NCI-H2227 treated with DMSO at 0.1 percent for 48 hours (cell line): ENCODE measurements around the gene LTB4R.

Source experiments
- DNase-seq: peaks from one replicate; lab custom pipeline; 2025; lab: John Stamatoyannopoulos, UW

The LTB4R gene

GRCh38 chr14:24278424-24278823, 32.9 kb upstream of the LTB4R start:
- no peak for DNase-seq

DNA sequence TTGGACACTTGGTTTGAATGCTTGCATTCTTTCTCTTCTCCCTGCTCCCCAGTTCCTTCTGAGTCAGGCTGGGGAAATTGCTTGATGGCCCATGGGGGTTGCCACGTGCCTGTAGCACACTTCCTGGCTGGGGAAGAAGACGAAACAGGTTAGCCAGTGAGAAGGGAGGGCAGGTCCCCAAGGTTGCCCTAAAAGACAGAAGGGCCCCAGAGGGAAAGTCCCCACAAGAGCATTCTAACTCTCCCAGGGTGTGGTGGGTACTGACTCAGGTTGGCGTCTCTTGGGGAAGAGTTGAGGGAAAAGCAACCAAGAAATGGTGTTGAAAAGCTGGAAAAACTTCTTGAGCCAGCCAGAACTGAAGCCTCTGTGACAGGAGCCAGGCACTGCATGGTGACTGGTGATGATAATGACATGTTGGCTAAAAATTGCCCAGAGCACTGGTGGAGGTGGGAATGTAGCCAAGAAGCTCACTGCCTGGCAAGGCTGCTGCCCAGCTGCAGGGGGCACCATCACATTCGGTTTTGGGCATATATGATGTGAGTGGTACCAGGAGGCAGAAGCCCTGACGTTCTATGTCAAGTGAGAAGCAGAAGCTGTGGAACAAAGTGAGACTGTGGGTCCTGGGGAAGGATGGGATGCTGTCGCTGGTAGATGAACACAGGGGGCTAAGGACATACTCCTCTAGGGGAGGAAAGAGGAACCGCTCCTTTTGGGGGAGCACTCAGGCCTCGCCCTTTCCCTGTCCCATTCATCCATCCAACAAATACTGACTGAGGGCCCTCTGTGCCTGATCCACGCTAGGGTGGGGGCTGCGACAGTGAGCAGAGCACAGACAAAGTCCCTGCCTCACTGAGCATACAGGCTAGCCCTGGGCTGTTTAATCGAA, 31.8 kb upstream of the LTB4R start:
- no peak for DNase-seq

DNA sequence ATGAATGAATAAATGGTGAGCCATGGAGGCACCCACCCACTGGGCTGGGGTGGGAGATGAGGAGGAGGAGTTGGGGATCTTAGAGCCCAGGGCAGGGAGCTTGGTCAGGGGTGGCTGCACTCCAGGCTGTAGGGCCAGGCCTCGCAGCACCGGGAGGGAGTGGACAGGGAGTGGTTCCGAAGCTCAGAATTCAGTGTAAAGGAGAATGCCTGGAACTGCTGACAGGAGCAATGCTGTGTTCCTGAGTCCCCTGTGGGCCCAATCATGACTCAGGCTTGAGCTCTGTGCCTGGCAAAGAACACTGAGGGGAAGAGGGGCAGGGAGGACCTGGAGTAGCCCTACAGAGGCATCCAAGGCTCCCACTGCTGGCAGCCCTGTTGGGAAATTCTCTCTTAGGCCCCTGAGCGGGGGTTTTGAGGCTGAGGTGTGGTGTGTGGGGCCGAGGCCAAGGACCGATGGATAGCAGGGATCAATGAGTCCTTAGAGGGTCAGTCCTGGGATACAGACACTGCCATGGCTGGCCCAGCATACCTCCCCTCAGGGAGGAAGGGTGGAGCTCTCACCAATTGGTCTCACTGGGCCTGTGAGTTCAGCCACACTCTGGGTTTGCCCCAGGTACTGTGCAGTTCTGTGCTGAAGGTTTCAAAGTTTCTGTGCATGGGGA, 30.4 kb upstream of the LTB4R start:
- DNase-seq, result no peak

GRCh38 chr14:24281636-24282035, 29.7 kb upstream of the LTB4R start:
- DNase-seq, result no peak

DNA sequence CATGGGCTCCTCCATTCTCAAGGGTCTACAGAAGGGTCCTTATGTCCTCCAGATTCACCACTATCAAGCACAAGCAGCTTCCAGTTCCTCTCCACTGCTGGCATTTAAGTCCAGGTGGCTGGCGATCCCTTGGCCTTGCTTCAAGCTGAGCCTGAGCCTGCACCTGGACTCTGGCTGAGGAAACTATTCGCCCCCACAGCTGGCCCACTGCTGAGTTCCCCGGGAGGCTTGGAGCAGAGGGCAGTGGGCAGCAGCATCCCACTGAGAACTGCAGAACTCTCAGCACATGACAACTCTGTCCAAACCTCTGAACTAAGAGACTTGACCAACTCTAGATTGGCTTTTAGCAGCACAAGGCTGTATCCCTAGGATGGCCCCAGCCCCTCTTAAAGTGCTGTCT, 28.6 kb upstream of the LTB4R start:
- no peak for DNase-seq

DNA sequence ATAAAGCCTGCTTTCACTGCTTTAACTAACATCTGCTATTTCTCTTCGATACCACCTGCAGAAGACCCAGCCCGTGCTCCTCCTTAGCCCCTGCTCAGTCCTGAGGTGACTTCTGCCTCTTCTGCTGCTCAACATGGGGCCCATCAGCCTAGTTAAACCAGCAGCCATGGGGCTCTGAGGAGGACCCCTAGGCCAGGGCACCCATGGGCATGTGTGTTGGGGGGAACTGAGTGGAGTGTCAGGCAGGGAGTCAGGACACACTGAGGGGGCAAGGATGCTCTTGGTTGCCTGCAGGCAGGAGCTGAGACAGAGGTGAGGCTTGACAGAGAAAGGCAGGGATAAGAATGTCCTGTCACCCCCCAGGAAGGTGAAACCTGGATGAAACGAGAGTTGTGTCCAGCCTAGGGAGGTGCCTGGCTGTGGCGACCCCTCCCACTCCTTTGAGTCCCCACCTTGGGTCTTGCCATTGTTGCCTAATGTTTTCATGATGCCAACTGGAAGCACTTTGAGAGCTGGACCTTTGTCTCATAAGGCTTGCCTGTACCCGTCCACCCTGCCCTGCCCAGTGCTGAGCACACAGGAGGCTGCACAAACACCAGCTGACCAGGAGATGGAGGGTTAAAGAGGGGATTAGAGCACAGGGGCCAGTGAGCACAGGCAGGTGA, 27.4 kb upstream of the LTB4R start:
- no peak for DNase-seq

DNA sequence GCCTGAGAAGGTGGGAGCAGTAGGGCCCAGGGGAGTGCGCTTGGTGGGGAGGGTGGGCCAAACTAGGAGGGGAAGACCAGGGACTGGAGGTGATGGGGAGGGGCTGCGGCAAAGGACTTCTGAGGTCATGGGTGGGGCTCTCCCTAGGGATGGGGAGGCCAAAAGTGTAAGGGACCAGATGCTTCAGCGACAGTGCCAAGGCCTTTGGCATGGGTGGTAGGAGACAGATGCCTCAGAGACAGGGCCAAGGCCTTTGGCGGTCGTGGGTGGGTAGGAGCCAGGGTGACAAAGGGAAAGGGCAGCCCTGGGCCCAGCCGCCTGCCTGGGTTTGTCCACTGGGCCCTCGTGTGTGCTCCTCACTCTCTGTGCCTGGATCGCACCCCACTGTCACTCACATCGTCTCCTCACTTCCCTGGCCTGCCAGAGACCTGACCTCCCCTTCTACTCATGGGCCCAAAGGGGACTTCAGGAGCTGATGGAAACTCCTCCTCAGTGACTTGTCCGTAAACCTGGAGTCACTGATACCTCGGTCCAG, 26.7 kb upstream of the LTB4R start:
- no peak for DNase-seq

- no peak for DNase-seq
Observed at GRCh38 chr14:24285351-24285750, 26.0 kb upstream of the LTB4R start.

- DNase-seq, result no peak
Observed at GRCh38 chr14:24286996-24287395, 24.3 kb upstream of the LTB4R start.

- DNase-seq, result no peak
Observed at GRCh38 chr14:24289649-24290280, 21.5 kb upstream of the LTB4R start.

DNA sequence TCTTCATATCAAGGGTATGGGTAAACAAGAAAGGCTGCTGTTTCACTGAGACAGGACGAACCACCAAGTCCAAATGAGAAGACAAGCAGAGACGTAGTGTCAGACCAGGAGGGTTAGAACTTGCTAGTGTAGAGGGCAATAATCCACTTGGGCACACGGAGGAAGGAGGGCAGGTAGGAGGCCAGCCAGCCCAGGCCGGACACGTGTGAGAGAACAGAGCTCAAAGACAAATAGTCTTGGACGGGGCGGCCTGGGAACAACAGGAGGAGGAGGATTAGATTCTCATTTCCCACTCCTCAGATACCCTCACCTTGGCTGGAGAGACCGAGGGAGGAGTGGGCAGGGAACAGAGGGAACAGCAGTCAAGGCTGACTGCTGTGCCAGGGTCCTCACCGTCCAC, 20.6 kb upstream of the LTB4R start:
- no peak for DNase-seq

DNA sequence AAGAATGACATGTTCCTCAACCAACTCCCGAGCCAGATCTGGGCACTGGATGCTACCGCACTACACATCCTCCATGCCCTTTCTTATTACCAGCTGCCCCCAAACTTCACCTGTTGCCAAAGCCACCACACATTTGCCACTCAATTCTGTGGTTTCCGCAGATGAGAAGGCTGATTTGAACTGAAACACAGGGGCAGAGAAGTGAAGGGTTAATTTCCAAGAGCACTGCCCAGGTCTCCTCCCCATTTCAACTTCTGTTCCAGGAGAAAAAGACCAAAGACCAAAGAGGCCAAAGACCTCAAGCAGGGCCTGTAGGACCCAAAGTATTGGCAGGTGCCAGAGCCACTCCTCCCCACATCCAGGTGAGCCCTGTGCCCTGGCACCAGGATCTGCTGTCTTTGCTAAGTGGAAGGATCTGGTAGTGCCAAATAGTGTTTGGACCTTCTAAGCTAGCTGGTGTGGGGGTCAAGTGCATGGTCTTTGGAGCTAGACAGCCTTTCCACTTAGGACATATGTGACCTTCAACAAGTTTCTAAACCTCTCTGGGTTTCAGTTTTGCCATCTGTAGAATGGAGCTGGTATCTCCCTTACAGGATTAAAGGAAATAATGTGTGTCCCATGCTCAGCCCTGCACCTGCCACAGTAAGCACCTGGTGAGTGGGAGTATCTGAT, 19.7 kb upstream of the LTB4R start:
- DNase-seq, result no peak

GRCh38 chr14:24292118-24292807, 19.0 kb upstream of the LTB4R start:
- no peak for DNase-seq

GRCh38 chr14:24293525-24293924, 17.8 kb upstream of the LTB4R start:
- no peak for DNase-seq

DNA sequence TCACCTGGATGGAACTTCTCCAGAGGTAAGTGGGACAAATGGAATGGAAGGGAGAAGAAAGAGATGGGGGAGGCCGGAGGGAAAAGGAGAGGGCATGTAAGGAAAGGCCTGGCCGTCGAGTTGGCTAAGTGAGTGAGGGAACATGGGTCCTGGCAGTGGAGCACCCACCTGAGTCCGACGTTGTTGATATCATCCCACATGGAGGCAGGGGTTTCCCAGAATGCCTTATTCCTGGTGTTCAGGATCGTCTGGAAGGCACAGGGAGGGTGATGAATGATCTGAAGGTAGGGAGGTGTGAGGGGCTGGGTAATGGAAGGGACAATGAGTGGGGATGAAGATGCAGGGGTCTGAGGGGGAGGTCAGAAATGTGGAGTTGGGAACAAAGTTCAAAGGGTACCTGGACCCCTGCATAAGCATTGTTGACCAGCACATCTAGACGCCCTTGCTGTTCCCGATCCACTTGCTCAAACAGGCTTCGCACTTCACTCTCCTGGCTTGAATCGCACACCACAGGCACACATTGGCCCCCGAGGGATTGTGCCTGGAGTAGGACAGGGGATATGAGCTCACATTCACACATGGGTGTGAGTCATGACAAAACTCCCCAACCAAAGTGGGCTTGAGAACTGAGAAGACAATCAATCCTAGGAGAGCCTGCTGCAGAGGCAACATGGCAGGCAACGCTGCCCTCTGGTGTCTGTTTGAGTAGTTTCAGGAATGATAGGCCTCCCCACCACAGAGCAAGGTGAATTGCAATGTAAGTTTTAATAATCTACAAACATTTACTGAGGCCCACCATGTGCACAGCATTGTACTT, 14.8 kb upstream of the LTB4R start:
- DNase-seq, result peak; percentile 29

GRCh38 chr14:24297190-24297964, 13.9 kb upstream of the LTB4R start:
- peak; percentile 4 for DNase-seq

DNA sequence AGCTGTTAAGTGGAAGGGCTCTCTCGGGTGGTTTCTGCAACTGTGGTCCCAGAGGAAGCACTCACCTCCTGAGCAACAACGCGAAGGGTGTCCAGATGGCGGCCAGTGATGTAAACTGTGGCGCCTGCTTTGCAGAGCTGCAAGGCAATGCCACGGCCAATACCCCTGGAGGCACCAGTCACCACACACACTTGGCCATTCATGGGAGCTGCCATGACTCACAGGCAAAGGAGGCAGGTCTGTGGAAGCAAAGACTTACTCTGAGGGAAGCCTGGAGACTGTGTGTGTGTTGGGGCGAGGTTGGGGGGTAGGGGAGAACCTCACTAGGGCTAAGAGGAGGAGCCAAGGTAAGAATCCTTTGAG, 12.4 kb upstream of the LTB4R start:
- no peak for DNase-seq

- peak; percentile 81 for DNase-seq
Observed at GRCh38 chr14:24299255-24300191, 11.8 kb upstream of the LTB4R start, which contains the start of the genes DHRS1 and NOP9. Gene DHRS1, minus strand, starts transcription at chr14:24299780. Its CDS starts 674 bp downstream, at chr14:24299106. Gene NOP9, plus strand, starts transcription at chr14:24299850. Its CDS starts 105 bp downstream, at chr14:24299955.
